AG09319 (cell line): Measurements from ENCODE around the gene ARHGAP23.

ENCODE experiments used
- DNase-seq: peaks from one replicate; pipeline ENCODE4 v3.0.0-alpha.2; 2010; ENCODE audit warnings: low read depth; ENCODE audit errors: extremely low read depth
- CTCF ChIP-seq: IDR thresholded peaks from 2 replicates; pipeline ENCODE4 v1.5.1; 2011; ENCODE audit warnings: low read depth, mild to moderate bottlenecking, inconsistent platforms, low read length, moderate library complexity

The ARHGAP23 gene

GRCh38 chr17:38532451-38532850 is 104.2 kb downstream of the ARHGAP23 start:
- no peak for TF ChIP-seq CTCF
- DNase-seq: no peak

GRCh38 chr17:38533241-38533640 is 105.0 kb downstream of the ARHGAP23 start:
- DNase-seq: no peak
- TF ChIP-seq CTCF: no peak

GRCh38 chr17:38533866-38534497 is 105.7 kb downstream of the ARHGAP23 start:
- DNase-seq: no peak
- TF ChIP-seq CTCF: no peak

- no peak for DNase-seq
- TF ChIP-seq CTCF: no peak
These were observed 106.2 kb downstream of the ARHGAP23 start for GRCh38 chr17:38534498-38534885.

GRCh38 chr17:38535886-38536285 is 107.6 kb downstream of the ARHGAP23 start:
- TF ChIP-seq CTCF: no peak
- no peak for DNase-seq

- no peak for DNase-seq
- TF ChIP-seq CTCF: no peak
These were observed 108.4 kb downstream of the ARHGAP23 start for GRCh38 chr17:38536661-38537060.

GRCh38 chr17:38538906-38539305 is 110.6 kb downstream of the ARHGAP23 start:
- no peak for DNase-seq
- no peak for TF ChIP-seq CTCF
